Activated naive CD4-positive, alpha-beta T cell treated with anti-CD3 and anti-CD28 coated beads, Interleukin-2, amount 50 U/mL, for 72 hours (primary cell): ENCODE measurements around the gene PLEKHA5. TPM values are rescaled to one million over a fixed set of nuclear protein-coding genes. Genes with fewer than 3 reads are reported as not detected.
"Not testable (repeated sequence)": the region's sequence is repeated elsewhere in the genome, so short reads cannot be mapped to it uniquely, and the experiment has no call there.

Source experiments
- ATAC-seq, 2 donors: fragments of 150-1000 bp; cut with Tn5 transposase; 2 replicates each; pipeline ENCODE4 v1.10.0; 2021; ENCODE audit warnings: mild to moderate bottlenecking in 2 of 2, moderate library complexity in 2 of 2
- DNase-seq, 2 donors: peaks; one replicate each; pipeline ENCODE4 v3.0.0; 2021 to 2022; ENCODE audit warnings: low spot score in 2 of 2
- H3K27ac Mint-ChIP-seq, 2 donors: one replicate each; pipeline ENCODE4 v1.8.0; 2022; ENCODE audit warnings: mild to moderate bottlenecking in 2 of 2, mixed read lengths in 2 of 2
- H3K36me3 Mint-ChIP-seq, 2 donors: one replicate each; pipeline ENCODE4 v1.8.0; 2022; ENCODE audit warnings: mixed read lengths in 2 of 2
- H3K9me3 Mint-ChIP-seq, 2 donors: one replicate each; pipeline ENCODE4 v1.8.0; 2022; ENCODE audit warnings: mixed read lengths in 2 of 2
- total RNA-seq, 2 donors: library from RNA; stranded (reverse); gene quantifications; one replicate each; pipeline ENCODE4 v1.2.3, GENCODE V29; 2022

Gene PLEKHA5
- total RNA-seq, 2 donors from 2014 or later: 0.66 to 2.9 TPM

DNA sequence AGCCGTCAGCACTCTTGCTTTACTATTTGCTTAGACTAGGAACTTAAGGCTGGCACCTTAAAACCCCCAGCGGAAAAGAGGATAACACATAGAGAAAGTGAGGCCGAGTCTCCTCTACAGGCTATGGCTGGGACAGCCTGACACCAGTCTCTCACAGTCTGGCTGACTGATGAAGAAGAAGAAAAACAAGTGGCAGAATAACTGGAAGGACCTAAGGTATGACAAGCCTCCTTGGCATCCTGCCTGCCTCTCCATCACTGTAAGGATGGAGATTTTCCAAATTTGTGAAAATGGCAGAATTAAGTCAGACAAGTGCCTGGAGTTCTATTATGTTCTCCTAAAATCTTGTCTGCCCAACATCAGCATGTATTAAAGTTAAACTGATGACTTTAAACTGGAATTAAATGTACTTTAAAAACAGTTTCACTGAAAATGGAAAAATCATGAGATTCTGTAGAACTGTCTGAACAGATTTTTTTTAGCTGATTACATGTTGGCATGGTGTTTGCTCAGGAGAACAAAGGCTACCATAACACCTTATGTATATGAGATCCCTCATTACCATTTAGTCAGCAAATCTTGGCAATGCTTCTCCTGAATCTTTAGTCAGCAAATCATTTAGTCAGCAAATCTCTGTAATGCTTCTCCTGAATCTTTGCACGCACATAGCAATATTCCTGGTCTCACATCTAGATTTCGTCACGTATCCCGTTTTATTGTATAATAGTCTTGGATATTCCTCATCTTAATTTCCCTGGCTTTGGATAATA is 169.5 kb downstream of the PLEKHA5 start:
- ATAC-seq: no peak
- DNase-seq: no peak
- Mint-ChIP-seq H3K9me3 (no peaks in the 10 kb centered on the region), H3K27ac (no peak overlapping the region), H3K36me3 (no peaks in the 10 kb centered on the region)

DNA sequence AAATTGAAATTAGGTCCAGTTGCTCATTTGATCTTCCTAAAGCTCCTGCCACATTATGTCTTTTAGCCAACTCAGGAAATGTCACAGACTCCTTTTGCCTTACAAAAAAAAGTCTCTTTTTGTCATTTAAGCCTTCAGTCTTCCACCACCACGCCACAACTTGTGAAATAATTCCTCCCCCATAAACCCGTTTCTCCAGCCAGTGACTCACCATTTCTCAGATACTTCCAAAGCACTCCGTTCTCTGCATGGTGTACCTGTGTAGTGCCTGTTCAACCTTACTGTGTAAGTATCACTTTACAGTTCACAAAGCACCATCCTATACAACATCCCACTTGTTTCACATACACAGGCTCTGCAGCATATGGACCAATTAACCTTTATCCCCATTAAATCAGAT is 170.2 kb downstream of the PLEKHA5 start:
- H3K9me3 Mint-ChIP-seq: no peaks in the 10 kb centered on the region
- no peaks in the 10 kb centered on the region for H3K36me3 Mint-ChIP-seq
- no peak for ATAC-seq

DNA sequence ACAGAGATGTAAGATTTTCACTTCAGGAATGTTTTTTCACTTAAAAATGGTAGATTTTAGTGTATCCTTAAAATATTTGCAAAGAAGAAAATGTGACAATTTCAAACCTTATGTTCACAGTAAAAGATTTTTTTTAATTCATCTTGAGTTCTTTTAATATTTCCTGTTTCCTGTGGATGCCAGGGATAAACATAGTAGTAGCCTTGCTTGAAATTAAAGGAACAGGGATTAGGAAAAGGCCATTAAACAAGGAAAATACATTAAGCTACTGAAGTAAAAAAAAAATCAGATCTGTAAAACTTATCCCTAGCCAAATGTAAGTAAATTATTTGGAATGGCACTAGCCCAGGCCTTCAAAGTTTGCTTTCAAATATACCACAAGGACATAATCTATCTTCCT is 171.7 kb downstream of the PLEKHA5 start:
- no peak for DNase-seq
- Mint-ChIP-seq H3K27ac (no peak overlapping the region), H3K9me3 (no peaks in the 10 kb centered on the region), H3K36me3 (no peaks in the 10 kb centered on the region)
- ATAC-seq: no peak

More for the DNA sequence above, 170.2 kb downstream of the PLEKHA5 start:
- DNase-seq: no peak
- no peak overlapping the region for H3K27ac Mint-ChIP-seq

DNA sequence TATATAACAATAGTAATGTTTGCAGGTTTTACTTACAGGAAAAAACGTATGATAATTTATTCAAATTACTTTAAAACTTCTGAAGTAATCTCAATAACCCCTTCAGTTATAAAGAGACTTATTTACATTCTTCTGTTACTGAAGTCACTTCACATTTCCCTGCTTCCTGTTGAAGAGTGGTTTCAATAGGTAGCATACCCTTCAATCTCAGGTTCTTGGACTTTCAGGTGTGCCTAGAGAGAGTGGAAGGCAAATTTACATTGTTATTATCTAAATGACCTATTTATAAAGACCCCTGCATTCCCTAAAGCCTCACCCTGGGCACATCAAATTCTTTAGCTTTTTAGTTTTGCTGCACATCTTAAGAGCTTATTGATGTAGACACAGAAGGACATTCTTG is 172.2 kb downstream of the PLEKHA5 start:
- ATAC-seq (no peak), DNase-seq (no peak)
- no peaks in the 10 kb centered on the region for H3K36me3 Mint-ChIP-seq
- H3K9me3 Mint-ChIP-seq: no peaks in the 10 kb centered on the region
- H3K27ac Mint-ChIP-seq: no peak overlapping the region

DNA sequence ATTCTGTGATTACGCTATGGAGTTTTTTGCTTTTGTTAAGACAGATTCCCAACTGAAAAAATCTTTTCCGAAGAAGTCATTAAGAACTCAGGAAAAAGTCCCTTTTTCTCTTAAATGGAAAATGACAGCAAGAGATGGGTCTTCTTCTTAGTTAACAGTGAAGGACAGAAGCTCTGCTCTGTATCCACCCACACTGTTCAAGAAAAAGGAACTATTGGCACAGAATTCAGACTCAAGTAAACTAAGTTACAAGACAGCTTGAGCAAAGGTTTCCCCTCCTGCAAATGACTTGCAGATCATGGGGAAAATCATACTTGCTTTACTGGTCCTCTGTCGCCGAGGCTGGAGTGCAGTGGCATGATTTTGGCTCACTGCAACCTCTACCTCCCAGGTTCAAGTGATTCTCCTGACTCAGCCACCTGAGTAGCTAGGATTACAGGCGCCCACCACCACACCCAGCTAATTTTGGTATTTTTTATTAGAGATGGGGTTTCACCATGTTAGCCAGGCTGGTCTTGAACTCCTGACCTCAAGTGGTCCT is 172.6 kb downstream of the PLEKHA5 start:
- DNase-seq (no peak), ATAC-seq (no peak)
- Mint-ChIP-seq H3K27ac (no peak overlapping the region), H3K9me3 (no peaks in the 10 kb centered on the region), H3K36me3 (no peaks in the 10 kb centered on the region)

DNA sequence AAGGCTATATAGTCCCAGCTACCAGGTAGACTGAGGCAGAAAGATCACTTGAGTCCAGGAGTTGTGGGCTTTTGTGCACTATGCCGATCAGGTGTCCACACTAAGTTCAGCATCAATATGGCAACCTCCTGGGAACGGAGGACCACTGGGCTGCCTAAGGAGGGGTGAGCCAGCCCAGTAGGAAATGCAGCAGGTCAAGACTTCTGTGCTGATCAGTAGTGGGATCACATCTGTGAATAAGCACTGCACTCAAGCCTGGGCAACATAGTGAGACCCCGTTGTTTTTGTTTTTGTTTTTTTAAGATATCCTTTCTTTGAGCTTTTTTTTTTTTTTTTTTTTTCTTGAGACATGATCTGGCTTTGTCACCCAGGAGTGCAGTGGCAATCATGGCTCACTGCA is 174.0 kb downstream of the PLEKHA5 start:
- DNase-seq: no peak
- ATAC-seq: no peak
- Mint-ChIP-seq H3K27ac (no peak overlapping the region), H3K36me3 (no peaks in the 10 kb centered on the region), H3K9me3 (no peaks in the 10 kb centered on the region)

DNA sequence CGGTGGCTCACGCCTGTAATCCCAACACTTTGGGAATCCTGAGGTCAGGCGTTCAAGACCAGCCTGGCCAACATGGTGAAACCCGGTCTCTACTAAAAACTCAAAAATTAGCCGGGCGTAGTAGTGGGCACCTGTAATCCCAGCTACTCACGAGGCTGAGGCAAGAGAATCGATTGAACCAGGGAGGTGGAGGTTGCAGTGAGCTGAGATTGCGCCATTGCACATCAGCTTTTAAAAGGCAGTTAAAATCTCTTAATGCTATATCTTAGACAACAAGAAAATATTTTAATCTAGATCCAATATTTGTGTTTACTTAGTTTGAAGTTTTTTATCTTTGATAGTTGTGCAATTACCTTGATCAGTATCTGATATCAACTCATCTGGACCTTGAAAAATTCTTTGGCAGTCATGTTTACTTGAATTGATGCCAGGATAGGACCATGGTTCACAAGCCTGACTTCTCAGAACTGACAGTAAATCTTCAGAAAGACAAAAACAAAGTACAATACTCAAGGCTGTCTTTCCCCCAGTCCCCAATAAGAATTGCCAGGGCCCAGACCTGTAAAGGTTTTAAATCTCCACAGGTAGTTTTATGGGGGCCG is 174.7 kb downstream of the PLEKHA5 start:
- no peaks in the 10 kb centered on the region for H3K9me3 Mint-ChIP-seq
- H3K36me3 Mint-ChIP-seq: no peaks in the 10 kb centered on the region
- ATAC-seq: no peak
- DNase-seq: no peak
- H3K27ac Mint-ChIP-seq: no peak overlapping the region

DNA sequence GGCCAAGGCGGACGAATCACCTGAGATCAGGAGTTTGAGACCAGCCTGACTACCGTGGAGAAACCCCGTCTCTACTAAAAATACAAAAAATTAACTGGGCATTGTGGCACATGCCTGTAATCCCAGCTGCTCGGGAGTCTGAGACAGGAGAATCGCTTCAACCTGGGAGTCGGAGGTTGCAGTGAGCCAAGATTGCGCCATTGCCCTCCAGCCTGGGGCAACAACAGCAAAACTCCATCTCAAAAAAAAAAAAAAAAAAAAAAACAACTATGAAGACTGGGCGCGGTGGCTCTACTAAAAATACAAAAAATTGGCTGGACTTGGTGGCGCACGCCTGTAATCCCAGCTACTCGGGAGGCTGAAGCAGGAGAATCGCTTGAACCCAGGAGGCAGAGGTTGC is 176.1 kb downstream of the PLEKHA5 start:
- not testable (repeated sequence) for DNase-seq, H3K36me3 Mint-ChIP-seq, H3K9me3 Mint-ChIP-seq, H3K27ac Mint-ChIP-seq, ATAC-seq

DNA sequence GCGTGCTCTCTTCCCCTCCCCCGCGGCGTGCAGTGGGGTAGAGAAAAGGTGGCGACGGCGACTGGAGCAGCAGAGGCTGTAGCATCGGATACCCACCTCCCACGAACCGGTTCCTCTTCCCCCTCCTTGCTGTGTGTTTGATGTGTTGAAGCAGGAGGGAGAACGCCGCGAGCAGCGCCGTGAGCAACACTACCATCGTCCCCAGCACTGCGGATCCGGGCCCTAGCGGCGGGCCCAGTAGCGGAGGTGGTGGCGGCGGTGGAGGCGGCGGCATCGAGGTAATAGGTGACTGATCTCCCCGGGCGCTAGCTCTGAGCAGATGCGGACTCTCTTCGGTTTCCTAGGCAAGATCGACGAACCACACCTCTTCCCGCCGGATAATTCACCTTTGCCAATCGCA is 176.8 kb downstream of the PLEKHA5 start:
- no peak for DNase-seq
- Mint-ChIP-seq H3K27ac (no peak overlapping the region), H3K9me3 (no peaks in the 10 kb centered on the region), H3K36me3 (no peaks in the 10 kb centered on the region)
- ATAC-seq: no peak

DNA sequence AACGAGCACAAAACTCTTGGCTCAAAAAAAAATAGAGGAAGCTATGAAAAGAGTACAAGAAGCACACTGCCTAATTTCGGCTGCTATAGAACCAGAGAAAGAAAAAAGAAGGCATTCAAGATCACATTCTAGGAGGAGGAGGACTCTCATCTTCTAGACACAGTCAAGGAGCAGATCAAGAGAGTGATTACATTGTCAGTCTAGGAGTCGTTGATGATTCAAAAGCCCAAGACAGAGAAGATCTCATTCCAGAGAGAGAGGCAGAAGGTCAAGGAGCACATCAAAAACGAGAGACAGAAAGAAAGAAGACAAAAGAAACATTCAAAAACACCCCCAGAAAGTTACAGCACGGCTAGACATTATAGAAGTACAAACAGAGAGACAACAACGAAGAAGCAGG is 177.9 kb downstream of the PLEKHA5 start:
- H3K36me3 Mint-ChIP-seq: no peaks in the 10 kb centered on the region
- no peak for ATAC-seq
- H3K27ac Mint-ChIP-seq: no peak overlapping the region
- DNase-seq: no peak
- no peaks in the 10 kb centered on the region for H3K9me3 Mint-ChIP-seq

DNA sequence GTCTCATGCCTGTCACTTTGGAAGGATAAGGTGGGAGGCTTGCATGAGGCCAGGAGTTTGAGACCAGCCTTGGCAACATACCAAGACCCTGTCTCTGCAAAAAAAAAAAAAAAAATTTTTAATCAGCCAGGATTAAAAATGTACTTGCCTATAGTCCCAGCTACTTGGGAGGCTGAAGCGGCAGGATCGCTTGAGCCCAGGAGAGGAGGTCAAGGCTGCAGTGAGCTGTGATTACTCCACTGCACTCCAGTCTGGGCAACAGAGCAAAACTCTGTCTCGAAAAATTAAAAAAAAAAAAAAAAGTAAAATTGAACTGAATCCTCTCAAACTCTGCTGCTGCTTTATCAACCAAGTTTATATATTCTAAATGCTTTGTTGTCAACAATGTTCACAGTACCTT is 181.6 kb downstream of the PLEKHA5 start:
- no peak overlapping the region for H3K27ac Mint-ChIP-seq
- H3K36me3 Mint-ChIP-seq: no peaks in the 10 kb centered on the region
- ATAC-seq: no peak
- DNase-seq: no peak
- H3K9me3 Mint-ChIP-seq: no peaks in the 10 kb centered on the region

DNA sequence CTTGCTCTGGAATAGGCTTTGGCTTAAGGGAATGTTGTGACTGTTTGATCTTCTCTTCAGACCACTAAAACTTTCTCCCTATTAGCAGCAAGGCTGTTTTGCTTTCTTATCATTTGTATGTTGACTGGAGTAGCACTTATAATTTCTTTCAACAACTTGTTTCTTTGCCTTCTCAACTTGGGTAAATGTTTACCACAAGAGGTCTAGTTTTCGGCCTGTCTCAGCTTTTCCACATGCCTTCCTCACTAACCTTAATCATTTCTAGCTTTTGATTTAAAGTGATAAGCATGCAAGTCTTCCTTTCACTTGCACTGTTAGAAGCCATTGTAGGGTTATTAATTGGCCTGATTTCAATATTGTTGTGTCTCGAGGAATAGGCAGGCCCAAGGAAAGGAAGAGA is 183.1 kb downstream of the PLEKHA5 start:
- Mint-ChIP-seq H3K27ac (no peak overlapping the region), H3K36me3 (no peaks in the 10 kb centered on the region), H3K9me3 (no peaks in the 10 kb centered on the region)
- DNase-seq (no peak), ATAC-seq (peak in 1 of 2 donors; percentile 41)

DNA sequence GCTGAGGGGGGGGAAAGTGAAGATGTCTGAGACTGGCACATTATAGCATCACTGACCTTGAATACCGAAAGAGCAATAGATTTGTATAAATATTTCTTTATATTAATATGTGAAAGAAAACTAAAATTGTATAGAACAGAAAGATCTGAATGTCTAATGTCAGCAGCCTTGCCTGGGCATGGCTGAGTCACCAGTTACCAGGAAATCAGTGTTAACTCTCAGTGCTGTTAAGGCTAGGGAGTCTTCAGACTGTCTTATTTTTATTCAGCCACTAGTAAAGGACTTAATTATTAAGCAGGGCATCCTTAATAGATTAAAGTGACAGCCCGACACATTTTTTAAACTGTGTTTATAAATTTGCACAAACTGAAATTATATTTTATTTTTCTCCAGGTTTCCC is 186.9 kb downstream of the PLEKHA5 start:
- DNase-seq (no peak), ATAC-seq (no peak)
- no peak overlapping the region for H3K27ac Mint-ChIP-seq
- H3K9me3 Mint-ChIP-seq: no peaks in the 10 kb centered on the region
- H3K36me3 Mint-ChIP-seq: no peaks in the 10 kb centered on the region

DNA sequence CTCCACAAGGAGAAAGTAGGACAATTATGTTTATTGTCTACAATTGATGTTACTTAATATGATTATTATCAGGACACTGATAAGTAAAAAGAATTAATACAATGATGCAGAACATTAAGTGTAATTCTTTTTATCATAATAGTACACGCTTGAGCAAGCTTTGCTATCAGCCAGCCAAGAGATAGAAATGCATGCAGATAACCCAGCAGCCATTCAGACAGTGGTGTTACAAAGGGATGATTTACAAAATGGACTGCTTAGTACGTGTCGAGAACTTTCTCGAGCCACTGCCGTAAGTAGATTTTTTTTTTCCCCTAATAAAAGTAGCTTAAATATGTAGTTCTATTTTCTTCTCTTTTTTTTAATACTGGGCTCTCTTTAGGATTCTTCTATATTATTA is 192.8 kb downstream of the PLEKHA5 start:
- H3K36me3 Mint-ChIP-seq: no peaks in the 10 kb centered on the region
- ATAC-seq: no peak
- H3K9me3 Mint-ChIP-seq: no peaks in the 10 kb centered on the region
- no peak overlapping the region for H3K27ac Mint-ChIP-seq
- DNase-seq: no peak

DNA sequence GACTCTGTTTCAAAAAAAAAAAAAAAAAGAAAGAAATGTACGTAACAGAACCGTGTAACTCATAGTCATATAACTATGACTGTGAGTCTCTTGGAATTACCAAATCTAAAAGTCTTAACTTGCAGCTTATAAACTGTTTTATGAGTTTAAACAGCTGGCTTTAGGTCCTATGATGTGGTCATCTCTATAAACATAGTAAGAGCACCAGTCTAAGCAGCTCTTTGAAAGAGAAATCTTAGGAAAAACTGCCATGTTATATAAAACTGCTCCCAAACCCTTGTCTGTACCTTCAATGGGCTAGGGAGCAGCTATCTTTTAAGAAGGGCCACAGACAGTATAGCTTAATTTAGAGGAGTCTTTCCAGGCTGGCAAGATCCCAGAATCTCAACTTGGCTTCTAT is 194.3 kb downstream of the PLEKHA5 start:
- Mint-ChIP-seq H3K36me3 (peaks cover 0 to 7% of the 10 kb centered on the region in 2 donors), H3K9me3 (peaks cover 0 to 3% of the 10 kb centered on the region in 2 donors), H3K27ac (no peak overlapping the region)
- no peak for ATAC-seq
- no peak for DNase-seq

DNA sequence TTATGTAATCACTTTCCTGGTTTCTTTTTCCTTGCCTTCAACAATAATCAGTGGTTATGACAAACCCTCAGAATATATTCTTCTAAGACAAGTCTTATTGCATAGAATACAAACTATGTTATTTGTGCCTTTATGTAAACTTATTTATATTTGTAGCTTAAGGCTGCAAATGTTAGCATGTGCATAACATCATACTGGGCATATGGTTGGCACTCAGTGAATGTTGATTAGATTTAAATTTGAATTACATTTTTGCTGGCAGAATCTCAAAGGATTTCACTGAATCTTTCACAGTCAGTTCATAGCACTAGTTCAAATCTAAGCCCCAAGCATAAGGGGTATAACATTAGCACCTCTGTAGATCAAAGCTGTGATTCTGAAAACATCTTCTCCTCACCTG is 196.6 kb downstream of the PLEKHA5 start:
- ATAC-seq (no peak), DNase-seq (no peak)
- peaks cover 0 to 7% of the 10 kb centered on the region in 2 donors for H3K36me3 Mint-ChIP-seq
- H3K27ac Mint-ChIP-seq: no peak overlapping the region
- peaks cover 0 to 4% of the 10 kb centered on the region in 2 donors for H3K9me3 Mint-ChIP-seq

DNA sequence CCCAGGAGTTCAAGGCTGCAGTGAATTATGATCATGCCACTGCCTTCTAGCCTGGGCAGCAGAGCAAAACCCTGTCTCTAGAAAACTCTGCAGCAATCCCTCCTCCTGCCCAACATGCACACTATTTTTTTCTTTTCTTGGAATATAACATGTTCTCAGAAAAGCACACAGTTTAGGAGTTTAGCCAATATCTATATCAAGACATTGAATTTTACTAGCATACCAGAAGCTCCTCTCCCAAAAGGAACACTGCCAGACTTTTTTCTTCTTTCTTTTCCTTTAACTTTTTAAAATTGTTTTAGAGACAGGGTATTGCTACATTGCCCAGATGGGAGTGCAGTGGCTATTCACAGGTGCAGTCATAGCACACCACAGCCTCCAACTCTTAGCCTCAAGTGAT is 202.7 kb downstream of the PLEKHA5 start:
- ATAC-seq (no peak), DNase-seq (no peak)
- Mint-ChIP-seq H3K9me3 (peaks cover 0 to 4% of the 10 kb centered on the region in 2 donors), H3K27ac (no peak overlapping the region), H3K36me3 (peaks cover 0 to 7% of the 10 kb centered on the region in 2 donors)

DNA sequence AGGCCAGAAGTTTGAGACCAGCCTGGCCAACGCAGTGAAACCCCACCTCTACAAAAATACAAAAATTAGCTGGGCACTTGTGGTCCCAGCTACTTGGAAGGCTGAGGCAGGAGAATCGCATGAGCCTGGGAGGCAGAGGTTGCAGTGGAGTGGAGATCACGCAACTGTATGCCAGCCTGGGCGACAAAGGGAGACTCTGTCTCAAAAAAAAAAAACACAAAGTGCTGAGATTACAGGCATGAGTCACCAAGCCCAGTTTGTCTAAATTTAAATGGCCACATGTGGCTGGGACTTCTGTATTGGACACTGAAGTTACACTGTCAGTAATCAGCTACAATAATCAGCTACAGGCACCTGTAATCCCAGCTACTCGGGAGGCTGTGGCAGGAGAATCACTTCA is 208.9 kb downstream of the PLEKHA5 start:
- ATAC-seq (no peak), DNase-seq (no peak)
- H3K9me3 Mint-ChIP-seq: peaks cover 4 to 5% of the 10 kb centered on the region in 2 donors
- H3K36me3 Mint-ChIP-seq: no peaks in the 10 kb centered on the region
- no peak overlapping the region for H3K27ac Mint-ChIP-seq
